A673 (cell line): ENCODE data around the gene AHCY. TPM values are rescaled to one million over a fixed set of nuclear protein-coding genes. Genes with fewer than 3 reads are reported as not detected.

ENCODE experiments used
- BruUV-seq: library from RNA; stranded (reverse); fragments of 400-500 nt; replicated peaks from 2 replicates; lab custom pipeline; 2021; lab: Mats Ljungman, UMichigan
- CTCF ChIA-PET: fragments of 300-600 bp; sonication (Branson Sonifier 250); formaldehyde crosslinking; loops from one replicate; lab custom pipeline; 2022; ENCODE audit warnings: antibody characterized with exemption; lab: Charles Lee
- POLR2A ChIA-PET: fragments of 300-600 bp; sonication (Branson Sonifier 250); formaldehyde crosslinking; loops from one replicate; lab custom pipeline; 2022; ENCODE audit warnings: antibody characterized with exemption; ENCODE audit not compliant: low non-redundant PET; lab: Charles Lee
- DNase-seq: peaks from one replicate; pipeline ENCODE4 v3.0.0-alpha.2; 2015; ENCODE audit warnings: low spot score
- H3K27ac ChIP-seq: fragments of 200-600 bp; sonication (generic); 2 replicates; pipeline ENCODE4 v1.5.1; 2016; ENCODE audit warnings: mixed run types, low read depth, mild to moderate bottlenecking, mixed read lengths, antibody characterized with exemption, low read length; ENCODE audit not compliant: poor library complexity, severe bottlenecking
- H3K27me3 ChIP-seq: fragments of 200-600 bp; sonication (generic); replicated peaks from 2 replicates; pipeline ENCODE4 v1.6.1; 2017; ENCODE audit warnings: mixed run types, low read depth, mild to moderate bottlenecking, mixed read lengths, antibody characterized with exemption, low read length; ENCODE audit not compliant: insufficient read depth, poor library complexity
- H3K36me3 ChIP-seq: fragments of 200-600 bp; sonication (generic); 2 replicates; pipeline ENCODE4 v1.6.1; 2016; ENCODE audit warnings: mixed run types, mild to moderate bottlenecking, mixed read lengths, antibody characterized with exemption, low read length; ENCODE audit not compliant: insufficient read depth, poor library complexity, severe bottlenecking
- H3K4me1 ChIP-seq: fragments of 200-600 bp; sonication (generic); 2 replicates; pipeline ENCODE4 v1.6.1; 2017; ENCODE audit warnings: mixed run types, mild to moderate bottlenecking, mixed read lengths, antibody characterized with exemption, low read length; ENCODE audit not compliant: insufficient read depth, poor library complexity, severe bottlenecking
- H3K4me3 ChIP-seq: fragments of 200-600 bp; sonication (generic); 2 replicates; pipeline ENCODE4 v1.5.1; 2016; ENCODE audit warnings: low read depth, mixed run types, mild to moderate bottlenecking, mixed read lengths, low read length; ENCODE audit not compliant: poor library complexity, severe bottlenecking
- H3K9me3 ChIP-seq: fragments of 200-600 bp; sonication (generic); 2 replicates; pipeline ENCODE4 v1.6.1; 2016; ENCODE audit warnings: mixed run types, low read depth, mild to moderate bottlenecking, mixed read lengths, antibody characterized with exemption, low read length; ENCODE audit not compliant: poor library complexity, severe bottlenecking
- CTCF ChIP-seq: fragments of 300-800, 200-600 bp; sonication (generic); conservative IDR thresholded peaks from 2 replicates; pipeline ENCODE4 v1.5.1; 2017; ENCODE audit warnings: low read depth, mild to moderate bottlenecking, antibody characterized with exemption, low read length, moderate library complexity, mixed read lengths
- EZH2 ChIP-seq: fragments of 200-600 bp; sonication (generic); IDR thresholded peaks from 2 replicates; pipeline ENCODE4 v1.6.1; 2017; ENCODE audit warnings: borderline replicate concordance, low read depth, mild to moderate bottlenecking, mixed read lengths, antibody characterized with exemption, low read length; ENCODE audit not compliant: poor library complexity, severe bottlenecking
- intact Hi-C: fragments of 100-400 bp; cut with micrococcal nuclease; formaldehyde crosslinking; loops from one replicate; pipeline ENCODE4 v1.10.0; 2022; ENCODE audit not compliant: unreplicated experiment
- total RNA-seq: library from RNA; stranded (reverse); gene quantifications from 2 replicates; pipeline ENCODE4 v1.2.3, GENCODE V29; 2021

Gene AHCY
- total RNA-seq, 1 experiment from 2014 or later, result 284 TPM

DNA sequence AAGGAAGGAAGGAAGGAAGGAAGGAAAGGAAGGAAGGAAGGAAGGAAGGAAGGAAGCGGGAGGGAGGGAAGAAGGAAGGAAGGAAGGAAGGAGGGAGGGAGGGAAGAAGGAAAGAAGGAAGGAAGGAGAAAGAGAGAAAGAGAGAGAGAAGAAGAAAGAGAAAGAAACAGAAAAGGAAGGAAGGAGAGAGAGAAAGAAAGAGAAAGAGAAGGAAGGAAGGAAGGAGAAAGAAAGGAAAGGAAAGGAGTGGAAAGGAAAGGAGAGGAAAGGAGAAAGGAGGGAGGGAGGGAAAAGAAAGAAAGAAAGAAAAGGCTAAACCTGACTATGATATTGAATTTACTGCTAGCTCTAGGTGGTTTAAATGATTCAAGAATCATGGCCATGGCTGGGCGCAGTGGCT lies 67.3 kb downstream of the AHCY start:
- no TSS peak for BruUV-seq
- H3K4me3 ChIP-seq, result no peak overlapping the region
- no peak for TF ChIP-seq EZH2
- TF ChIP-seq CTCF, result no peak
- H3K27me3 ChIP-seq, result no peaks in the 10 kb centered on the region
- no peak overlapping the region for H3K27ac ChIP-seq
- no peak for DNase-seq
- H3K4me1 ChIP-seq, result no peaks in the 10 kb centered on the region
- peaks cover 15% of the 10 kb centered on the region for H3K9me3 ChIP-seq
- intact Hi-C loops, result no loop called here
- H3K36me3 ChIP-seq, result no peaks in the 10 kb centered on the region
- ChIA-PET POLR2A (no interaction called here), CTCF (no interaction called here)

DNA sequence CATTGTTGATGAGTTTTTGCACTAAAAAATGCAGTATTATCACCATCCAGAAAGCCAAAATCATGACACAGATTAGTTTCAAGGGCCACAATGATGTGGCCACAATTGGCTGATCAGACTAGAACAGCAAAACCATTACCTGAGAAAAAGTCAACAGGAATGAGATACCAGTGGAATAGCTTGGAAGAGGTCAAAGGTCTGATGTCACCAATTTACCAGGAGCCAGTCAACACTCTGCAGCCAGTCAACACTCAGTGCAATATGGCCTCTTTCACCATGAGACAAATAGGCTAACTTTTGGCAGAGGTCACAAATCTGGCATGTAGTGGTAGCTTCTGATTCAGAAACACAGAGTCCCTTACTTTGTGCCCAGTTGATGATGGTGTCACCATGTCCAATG lies 69.5 kb downstream of the AHCY start:
- ChIA-PET CTCF (interaction anchor here (0.6 kb wide), 1 partner anchor 188 kb away, joined by 9 read pairs; no protein-coding TSS in a partner anchor), POLR2A (no interaction called here)
- Histone ChIP-seq H3K4me1 (no peaks in the 10 kb centered on the region), H3K27me3 (no peaks in the 10 kb centered on the region), H3K9me3 (peaks cover 15% of the 10 kb centered on the region), H3K4me3 (no peak overlapping the region), H3K36me3 (no peaks in the 10 kb centered on the region), H3K27ac (no peak overlapping the region)
- intact Hi-C loops, result no loop called here
- no TSS peak for BruUV-seq
- no peak for DNase-seq
- no peak for TF ChIP-seq EZH2
- no peak for TF ChIP-seq CTCF

- ChIA-PET CTCF (no interaction called here), POLR2A (no interaction called here)
- no peaks in the 10 kb centered on the region for H3K27me3 ChIP-seq
- peaks cover 9% of the 10 kb centered on the region for H3K9me3 ChIP-seq
- BruUV-seq, result no TSS peak
- DNase-seq, result no peak
- no peak overlapping the region for H3K27ac ChIP-seq
- H3K4me1 ChIP-seq, result no peaks in the 10 kb centered on the region
- TF ChIP-seq CTCF (no peak), EZH2 (no peak)
- no peaks in the 10 kb centered on the region for H3K36me3 ChIP-seq
- H3K4me3 ChIP-seq, result no peak overlapping the region
- intact Hi-C loops, result no loop called here
Measured at GRCh38 chr20:34232494-34233087, 70.6 kb downstream of the AHCY start.
